OCI-LY3 (cell line): Measurements from ENCODE around the gene THRB.

Experiments used
- EZH2phosphoT487 ChIP-seq: fragments of 200-600 bp; shearing (Covaris generic); IDR thresholded peaks from 2 replicates; pipeline ENCODE4 v1.6.1; 2018; ENCODE audit warnings: antibody characterized with exemption, mixed run types, low read depth
- TF ChIP-seq, protein P1 (sequence below): fragments of 200-600, 300-600 bp; sonication (generic); IDR thresholded peaks from 2 replicates; pipeline ENCODE4 v1.5.1; 2014; ENCODE audit warnings: antibody characterized with exemption, low read length, low read depth

DNA sequence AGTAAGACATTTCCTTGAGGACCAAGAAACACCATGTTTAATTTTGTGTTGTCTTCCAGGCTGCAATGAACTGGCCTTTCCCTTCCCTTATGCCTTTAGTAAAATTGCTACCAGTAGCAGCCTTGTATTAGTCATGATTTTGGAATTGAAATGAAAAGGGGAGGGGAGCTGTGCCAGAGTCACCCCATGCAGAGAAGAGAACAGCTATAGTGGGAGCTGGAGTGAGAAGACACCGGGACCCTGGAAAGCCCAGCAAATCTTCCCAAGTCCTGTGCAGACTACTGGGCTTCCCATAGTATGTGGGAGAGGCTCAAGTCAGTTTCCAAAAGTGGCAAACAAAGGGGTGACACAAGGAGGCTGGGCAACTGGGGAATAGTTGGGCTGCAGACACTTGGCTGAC lies 371.1 kb downstream of the THRB start:
- TF ChIP-seq EZH2phosphoT487 = no peak
- TF ChIP-seq, protein P1, sequence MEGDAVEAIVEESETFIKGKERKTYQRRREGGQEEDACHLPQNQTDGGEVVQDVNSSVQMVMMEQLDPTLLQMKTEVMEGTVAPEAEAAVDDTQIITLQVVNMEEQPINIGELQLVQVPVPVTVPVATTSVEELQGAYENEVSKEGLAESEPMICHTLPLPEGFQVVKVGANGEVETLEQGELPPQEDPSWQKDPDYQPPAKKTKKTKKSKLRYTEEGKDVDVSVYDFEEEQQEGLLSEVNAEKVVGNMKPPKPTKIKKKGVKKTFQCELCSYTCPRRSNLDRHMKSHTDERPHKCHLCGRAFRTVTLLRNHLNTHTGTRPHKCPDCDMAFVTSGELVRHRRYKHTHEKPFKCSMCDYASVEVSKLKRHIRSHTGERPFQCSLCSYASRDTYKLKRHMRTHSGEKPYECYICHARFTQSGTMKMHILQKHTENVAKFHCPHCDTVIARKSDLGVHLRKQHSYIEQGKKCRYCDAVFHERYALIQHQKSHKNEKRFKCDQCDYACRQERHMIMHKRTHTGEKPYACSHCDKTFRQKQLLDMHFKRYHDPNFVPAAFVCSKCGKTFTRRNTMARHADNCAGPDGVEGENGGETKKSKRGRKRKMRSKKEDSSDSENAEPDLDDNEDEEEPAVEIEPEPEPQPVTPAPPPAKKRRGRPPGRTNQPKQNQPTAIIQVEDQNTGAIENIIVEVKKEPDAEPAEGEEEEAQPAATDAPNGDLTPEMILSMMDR = no peak
